K562 (cell line): ENCODE results near the gene BRAT1. TPM values are rescaled to one million over a fixed set of nuclear protein-coding genes. Genes with fewer than 3 reads are reported as not detected.

Experiments used
- ATAC-seq: fragments of 200-7000 bp; cut with Tn5 transposase; 3 replicates; pipeline ENCODE4 v1.9.1; 2020; ENCODE audit warnings: moderate library complexity
- BruUV-seq: library from RNA; stranded (reverse); fragments of 400-500 nt; replicated peaks from 2 replicates; lab custom pipeline; 2021; lab: Mats Ljungman, UMichigan
- CTCF ChIA-PET: fragments of 300-600 bp; formaldehyde crosslinking; extraction: SDS; loops from one replicate; lab custom pipeline; 2021; ENCODE audit warnings: low intra/inter-chr PET ratio; lab: Yijun Ruan, JAX
- POLR2A ChIA-PET: fragments of 300-600, 350-650 bp; sonication (Branson Sonifier 250); formaldehyde crosslinking; extraction: SDS; loops from one replicate; lab custom pipeline; 2021; ENCODE audit warnings: antibody characterized with exemption, inconsistent platforms; lab: Yijun Ruan, JAX
- DNase-seq, 4 experiments: peaks; one replicate each; pipeline versions ENCODE4 v3.0.0 to v3.0.0-alpha.2; 2011 to 2018; ENCODE audit warnings: low spot score in 3 of 4, mixed read lengths in 3 of 4; ENCODE audit errors: extremely low read depth in 1 of 4
- FAIRE-seq: peaks from 2 replicates; lab custom pipeline; 2011; peaks lifted over from hg19 to GRCh38; lab: Jason Lieb, UNC
- H2AFZ ChIP-seq: 2 replicates; pipeline ENCODE4 v1.6.0; 2011; ENCODE audit warnings: low read depth, low read length, control low read depth, inconsistent platforms
- H3K27ac ChIP-seq: fragments of 200-600 bp; 3 replicates; pipeline ENCODE4 v1.8.0; 2011; ENCODE audit warnings: low read depth, mild to moderate bottlenecking, control low read depth, inconsistent platforms, low read length, moderate library complexity, mixed read lengths; ENCODE audit errors: extremely low read depth
- H3K27me3 ChIP-seq, 2 experiments: fragments of 300-600 bp in 1 of 2; 2 replicates in 1 of 2; 3 replicates in 1 of 2; pipeline versions ENCODE4 v1.6.0 to v1.8.0; 2011; ENCODE audit warnings: inconsistent platforms in 2 of 2, low read length in 2 of 2, mild to moderate bottlenecking in 1 of 2, mixed read lengths in 1 of 2, moderate library complexity in 1 of 2; ENCODE audit not compliant: control insufficient read depth in 2 of 2, insufficient read depth in 2 of 2
- H3K36me3 ChIP-seq: fragments of 300-600 bp; 3 replicates; pipeline ENCODE4 v1.8.0; 2011; ENCODE audit warnings: mild to moderate bottlenecking, low read length, inconsistent platforms; ENCODE audit not compliant: control insufficient read depth, insufficient read depth
- H3K4me1 ChIP-seq, 2 experiments: fragments of 200-600 bp in 1 of 2; replicated peaks in 1 of 2; 2 replicates in 1 of 2; 3 replicates in 1 of 2; pipeline versions ENCODE4 v1.5.1 to v1.8.0; 2011; ENCODE audit warnings: inconsistent platforms in 2 of 2, low read length in 2 of 2, mild to moderate bottlenecking in 1 of 2, mixed read lengths in 1 of 2, moderate library complexity in 1 of 2; ENCODE audit not compliant: control insufficient read depth in 2 of 2, insufficient read depth in 2 of 2
- H3K4me2 ChIP-seq: 2 replicates; pipeline ENCODE4 v1.6.1; 2011; ENCODE audit warnings: low read length, control low read depth, inconsistent platforms, mixed read lengths; ENCODE audit not compliant: insufficient read depth
- H3K4me3 ChIP-seq: fragments of 200-600 bp; sonication (generic), shearing (Covaris generic); 2 replicates; pipeline ENCODE4 v1.5.1; 2016; ENCODE audit warnings: control low read depth, inconsistent platforms
- H3K79me2 ChIP-seq: fragments of 200-600 bp; 3 replicates; pipeline ENCODE4 v1.8.0; 2011; ENCODE audit warnings: low read length, inconsistent platforms; ENCODE audit not compliant: control insufficient read depth, insufficient read depth
- H3K9ac ChIP-seq, 2 experiments: 2 replicates each; pipeline versions ENCODE4 v1.6.0 to v1.6.1; 2011; ENCODE audit warnings: low read depth in 2 of 2, low read length in 2 of 2, control low read depth in 1 of 2, inconsistent platforms in 1 of 2, mild to moderate bottlenecking in 1 of 2, mixed read lengths in 1 of 2; ENCODE audit not compliant: insufficient read depth in 1 of 2
- H3K9me1 ChIP-seq: one replicate; pipeline ENCODE4 v1.6.0; 2011; ENCODE audit warnings: inconsistent platforms, mild to moderate bottlenecking, low read length, moderate library complexity; ENCODE audit not compliant: control insufficient read depth, insufficient read depth
- H3K9me3 ChIP-seq: replicated peaks from 2 replicates; pipeline ENCODE4 v1.5.1; 2011; ENCODE audit warnings: low read depth, low read length, inconsistent platforms; ENCODE audit not compliant: control insufficient read depth, insufficient read depth
- H4K20me1 ChIP-seq: replicated peaks from 2 replicates; pipeline ENCODE4 v1.6.1; 2011; ENCODE audit warnings: low read length, inconsistent platforms, mixed read lengths; ENCODE audit not compliant: control insufficient read depth, insufficient read depth
- CC2D1A ChIP-seq: fragments of 450-650 bp; IDR thresholded peaks from 2 replicates; pipeline ENCODE4 v1.6.1; 2017; ENCODE audit warnings: mild to moderate bottlenecking
- KLF10 ChIP-seq: fragments of 250-450 bp; sonication (Bioruptor Pico); IDR thresholded peaks from 2 replicates; pipeline ENCODE4 v1.6.1; 2021; ENCODE audit warnings: matching md5 sums
- RAD21 ChIP-seq, 2 experiments: fragments of 250-450 bp in 1 of 2; fragments of 450-650 bp in 1 of 2; sonication (Bioruptor Pico) in 1 of 2; formaldehyde crosslinking in 1 of 2; IDR thresholded peaks in 1 of 2; conservative IDR thresholded peaks in 1 of 2; 2 replicates each; pipeline versions ENCODE4 v1.4.0 to v1.8.0; 2020 to 2022; ENCODE audit warnings: mild to moderate bottlenecking in 2 of 2, moderate library complexity in 1 of 2
- RCOR1 ChIP-seq, 2 experiments: IDR thresholded peaks; 2 replicates each; pipeline ENCODE4 v1.6.1; 2012; ENCODE audit warnings: low read depth in 2 of 2, low read length in 2 of 2, borderline replicate concordance in 1 of 2, improper control_type of control experiment in 1 of 2
- RFX7 ChIP-seq: fragments of 250-450 bp; sonication (Bioruptor Pico); IDR thresholded peaks from 2 replicates; pipeline ENCODE4 v1.5.1; 2021; ENCODE audit warnings: mild to moderate bottlenecking
- SMC3 ChIP-seq: conservative IDR thresholded peaks from 2 replicates; pipeline ENCODE4 v1.6.1; 2011; ENCODE audit warnings: low read depth, low read length, improper control_type of control experiment; ENCODE audit not compliant: insufficient read depth
- WGBS: fragments of 100-300 bp; shearing (Covaris generic); methylation state at CpG from one replicate; pipeline ENCODE4 v1.1.6; 2016; ENCODE audit warnings: low coverage, mixed read lengths; ENCODE audit not compliant: insufficient coverage; ENCODE audit errors: missing lambda C conversion rate; 5-methylcytosine and 5-hydroxymethylcytosine counted together
- in situ Hi-C: fragments of 300-500 bp; cut with MboI; formaldehyde crosslinking; loops from 4 replicates; pipeline ENCODE4 v1.15.0; 2018; ENCODE audit warnings: inconsistent platforms, mixed read lengths
- intact Hi-C: fragments of 100-400 bp; cut with micrococcal nuclease; formaldehyde crosslinking; loops from 2 replicates; pipeline ENCODE4 v1.14.2; 2022
- polyA plus RNA-seq, 8 experiments: library from polyadenylated mRNA; depleted of rRNA in 4 of 8; stranded (reverse) in 5 of 8; unstranded in 3 of 8; fragments of >200 nt; fragmentation: Nextera tagmentation in 2 of 8; fragmentation: Illumina TruSeq in 1 of 8; extraction: Ambion mirVana in 2 of 8; extraction: Trizol in 1 of 8; gene quantifications; 2 replicates each; pipeline versions ENCODE4 v1.2.1 to v1.2.3, GENCODE V29; 2011 to 2014; ENCODE audit warnings: inconsistent platforms in 1 of 8, missing spikeins in 1 of 8
- total RNA-seq, 7 experiments: library from RNA; depleted of rRNA in 6 of 7; stranded (reverse); fragments of >200 nt in 6 of 7; fragmentation: Illumina TruSeq in 2 of 7; extraction: Trizol in 2 of 7; gene quantifications; 2 replicates each; pipeline versions ENCODE4 v1.2.1 to v1.2.3, GENCODE V29; 2011 to 2021; ENCODE audit warnings: low replicate concordance in 1 of 7
- TF ChIP-seq, protein P1 (sequence below): fragments of 450-650 bp; IDR thresholded peaks from 2 replicates; pipeline ENCODE4 v1.7.1; 2018; ENCODE audit warnings: mild to moderate bottlenecking, low read depth; ENCODE audit not compliant: partially characterized antibody
- TF ChIP-seq, protein P2 (sequence below), 3 experiments: IDR thresholded peaks in 2 of 3; conservative IDR thresholded peaks in 1 of 3; 2 replicates each; pipeline ENCODE4 v1.5.1; 2011 to 2012; ENCODE audit warnings: low read length in 3 of 3, mild to moderate bottlenecking in 3 of 3, control low read depth in 2 of 3, improper control_type of control experiment in 1 of 3, inconsistent platforms in 1 of 3, low read depth in 1 of 3, mixed read lengths in 1 of 3, moderate library complexity in 1 of 3; ENCODE audit not compliant: insufficient read depth in 2 of 3

Gene BRAT1
- total and polyA plus RNA-seq, 9 of the 15 experiments (the other 6 are each of a cell fraction or from before 2014, with no cell fraction given): 0.13 to 49.6 (median 10.5) TPM

DNA sequence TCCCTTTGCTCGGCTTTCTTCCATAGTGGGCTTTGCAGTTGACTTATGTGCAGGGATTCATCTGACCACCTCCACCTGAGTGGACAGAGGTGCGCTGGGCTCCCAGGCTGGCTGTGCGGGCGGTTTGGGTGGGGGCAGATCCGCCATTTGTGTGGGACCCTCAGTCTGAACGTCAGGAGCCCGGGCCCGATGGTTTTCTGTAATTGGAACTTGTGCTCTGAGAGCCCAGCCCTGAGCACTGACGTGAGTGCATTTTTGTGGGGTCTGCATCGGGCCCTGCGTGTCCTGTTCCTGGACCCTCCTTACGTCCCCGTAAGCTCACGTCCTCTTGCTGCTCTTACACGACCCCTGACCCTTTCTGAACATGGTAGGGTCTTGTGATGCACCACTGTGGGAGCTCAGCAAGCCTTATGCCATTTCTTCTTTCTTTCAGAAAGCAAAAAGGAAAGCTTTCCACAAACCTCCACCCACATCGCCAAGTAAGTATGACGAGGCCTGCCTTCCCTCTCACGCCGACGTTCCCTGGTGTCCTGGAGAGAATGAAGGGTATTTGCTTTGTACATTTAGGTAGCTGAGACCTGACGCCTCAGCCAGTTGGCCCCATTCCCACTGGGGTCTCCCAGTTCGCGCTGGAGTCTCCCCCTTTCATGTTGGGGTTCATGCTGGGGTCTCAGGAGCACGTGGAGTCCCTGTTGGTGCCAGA is 13.3 kb upstream of the BRAT1 start (continued):
- TF ChIP-seq, protein P1, sequence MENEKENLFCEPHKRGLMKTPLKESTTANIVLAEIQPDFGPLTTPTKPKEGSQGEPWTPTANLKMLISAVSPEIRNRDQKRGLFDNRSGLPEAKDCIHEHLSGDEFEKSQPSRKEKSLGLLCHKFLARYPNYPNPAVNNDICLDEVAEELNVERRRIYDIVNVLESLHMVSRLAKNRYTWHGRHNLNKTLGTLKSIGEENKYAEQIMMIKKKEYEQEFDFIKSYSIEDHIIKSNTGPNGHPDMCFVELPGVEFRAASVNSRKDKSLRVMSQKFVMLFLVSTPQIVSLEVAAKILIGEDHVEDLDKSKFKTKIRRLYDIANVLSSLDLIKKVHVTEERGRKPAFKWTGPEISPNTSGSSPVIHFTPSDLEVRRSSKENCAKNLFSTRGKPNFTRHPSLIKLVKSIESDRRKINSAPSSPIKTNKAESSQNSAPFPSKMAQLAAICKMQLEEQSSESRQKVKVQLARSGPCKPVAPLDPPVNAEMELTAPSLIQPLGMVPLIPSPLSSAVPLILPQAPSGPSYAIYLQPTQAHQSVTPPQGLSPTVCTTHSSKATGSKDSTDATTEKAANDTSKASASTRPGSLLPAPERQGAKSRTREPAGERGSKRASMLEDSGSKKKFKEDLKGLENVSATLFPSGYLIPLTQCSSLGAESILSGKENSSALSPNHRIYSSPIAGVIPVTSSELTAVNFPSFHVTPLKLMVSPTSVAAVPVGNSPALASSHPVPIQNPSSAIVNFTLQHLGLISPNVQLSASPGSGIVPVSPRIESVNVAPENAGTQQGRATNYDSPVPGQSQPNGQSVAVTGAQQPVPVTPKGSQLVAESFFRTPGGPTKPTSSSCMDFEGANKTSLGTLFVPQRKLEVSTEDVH: no peak

DNA sequence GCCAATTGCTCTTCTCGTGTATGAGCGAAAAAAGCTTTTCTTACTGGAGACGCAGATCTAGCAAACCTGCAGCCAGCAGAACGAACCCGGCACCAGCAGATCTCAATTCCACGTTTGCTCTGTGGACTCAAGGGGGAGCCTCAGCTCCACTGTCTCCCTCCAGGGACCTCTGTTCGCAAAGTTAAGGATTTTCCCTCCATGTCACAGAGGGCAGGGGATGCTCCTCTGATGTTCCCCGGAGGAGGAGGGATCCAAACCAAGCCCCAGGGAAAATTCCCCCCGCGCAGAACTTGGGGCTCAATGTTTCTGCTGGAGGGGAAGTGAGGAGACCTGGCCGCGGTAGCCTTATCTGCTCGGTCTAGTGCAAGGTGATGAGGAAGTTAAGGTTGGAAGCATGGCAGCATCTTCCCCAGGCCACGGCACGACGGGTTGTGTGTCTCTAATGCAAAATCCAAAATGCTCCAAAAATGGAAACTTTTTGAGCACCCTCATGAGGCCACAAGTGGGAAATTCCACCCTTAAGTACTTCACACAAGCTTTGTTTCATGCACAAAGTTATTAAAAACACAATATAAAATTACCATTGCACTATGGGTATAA is 12.5 kb upstream of the BRAT1 start:
- FAIRE-seq (peak; percentile 62), DNase-seq (peak in 2 of 4 experiments; percentile 26 to 31), ATAC-seq (peak; percentile 78)
- WGBS: 45% methylated on average over 16 of the region's 16 CpGs
- ChIA-PET POLR2A (interaction anchor here (0.6 kb wide), 1 partner anchor 1895 kb away, joined by 3 read pairs; no protein-coding TSS in a partner anchor), CTCF (no interaction called here)
- Histone ChIP-seq H3K9me3 (no peaks in the 10 kb centered on the region), H3K4me1 (peaks cover 12 to 14% of the 10 kb centered on the region in 2 experiments; a peak in 4 of 5 replicates), H4K20me1 (peaks cover 12% of the 10 kb centered on the region), H3K79me2 (no peaks in the 10 kb centered on the region), H3K36me3 (no peaks in the 10 kb centered on the region; the same call in 2 of the 3 replicates), H3K9me1 (no peaks in the 10 kb centered on the region), H3K27ac (no peak overlapping the region), H3K9ac (peak overlapping the region in 1 of 2 experiments; percentile 49; a peak in 1 of 4 replicates), H2AFZ (no peak overlapping the region), H3K4me2 (no peak overlapping the region), H3K4me3 (no peak overlapping the region), H3K27me3 (no peaks in the 10 kb centered on the region)
- BruUV-seq: no TSS peak
- intact Hi-C loops: loop anchor here (5.0 to 10.0 kb wide), 3 partner anchors 87 to 117 kb away; partner anchors contain the start of genes AMZ1 and GRIFIN
- in situ Hi-C loops: no loop called here
- TF ChIP-seq CC2D1A: 0 out of 2 replicates have a peak, but pooled peaks have one; percentile 26
- TF ChIP-seq, protein P2, sequence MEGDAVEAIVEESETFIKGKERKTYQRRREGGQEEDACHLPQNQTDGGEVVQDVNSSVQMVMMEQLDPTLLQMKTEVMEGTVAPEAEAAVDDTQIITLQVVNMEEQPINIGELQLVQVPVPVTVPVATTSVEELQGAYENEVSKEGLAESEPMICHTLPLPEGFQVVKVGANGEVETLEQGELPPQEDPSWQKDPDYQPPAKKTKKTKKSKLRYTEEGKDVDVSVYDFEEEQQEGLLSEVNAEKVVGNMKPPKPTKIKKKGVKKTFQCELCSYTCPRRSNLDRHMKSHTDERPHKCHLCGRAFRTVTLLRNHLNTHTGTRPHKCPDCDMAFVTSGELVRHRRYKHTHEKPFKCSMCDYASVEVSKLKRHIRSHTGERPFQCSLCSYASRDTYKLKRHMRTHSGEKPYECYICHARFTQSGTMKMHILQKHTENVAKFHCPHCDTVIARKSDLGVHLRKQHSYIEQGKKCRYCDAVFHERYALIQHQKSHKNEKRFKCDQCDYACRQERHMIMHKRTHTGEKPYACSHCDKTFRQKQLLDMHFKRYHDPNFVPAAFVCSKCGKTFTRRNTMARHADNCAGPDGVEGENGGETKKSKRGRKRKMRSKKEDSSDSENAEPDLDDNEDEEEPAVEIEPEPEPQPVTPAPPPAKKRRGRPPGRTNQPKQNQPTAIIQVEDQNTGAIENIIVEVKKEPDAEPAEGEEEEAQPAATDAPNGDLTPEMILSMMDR (IDR thresholded peaks at IDR 0.05 in 2 of 3, conservative IDR thresholded peaks at IDR 0.05 in 1 of 3; ENCODE audit: insufficient read depth in 2 of 3, low read depth in 1 of 3, low read length in 3 of 3): peak; percentile 61 to 68 (median 66)
- no peak for TF ChIP-seq RFX7 (CRISPR knock-in tag)
- peak; percentile 41 for TF ChIP-seq SMC3
- 0 out of 4 replicates have a peak, but pooled peaks of 1 of the 2 experiments have one; percentile 11 for TF ChIP-seq RCOR1 (IDR thresholded peaks at IDR 0.05; ENCODE audit: borderline replicate concordance in 1 of 2, low read depth in 2 of 2, low read length in 2 of 2)
- peak; percentile 17 to 55; a peak in 3 of 4 replicates for TF ChIP-seq RAD21 (CRISPR knock-in tag; conservative IDR thresholded peaks at IDR 0.05 in 1 of 2, IDR thresholded peaks at IDR 0.05 in 1 of 2)
- no peak for TF ChIP-seq KLF10 (CRISPR knock-in tag)
